HG02970 (cell line): Measurements from ENCODE around the gene CYBA.
A peak's percentile ranks its signal among the peaks of the same experiment; 100 is the strongest.

Experiments
- ATAC-seq: cut with Tn5 transposase; IDR thresholded peaks from one replicate; pipeline ENCODE4 v1.9.1; 2021; ENCODE audit warnings: mild to moderate bottlenecking, moderate library complexity, moderate number of reproducible peaks; ENCODE audit not compliant: unreplicated experiment, low FRiP score

Gene CYBA

DNA sequence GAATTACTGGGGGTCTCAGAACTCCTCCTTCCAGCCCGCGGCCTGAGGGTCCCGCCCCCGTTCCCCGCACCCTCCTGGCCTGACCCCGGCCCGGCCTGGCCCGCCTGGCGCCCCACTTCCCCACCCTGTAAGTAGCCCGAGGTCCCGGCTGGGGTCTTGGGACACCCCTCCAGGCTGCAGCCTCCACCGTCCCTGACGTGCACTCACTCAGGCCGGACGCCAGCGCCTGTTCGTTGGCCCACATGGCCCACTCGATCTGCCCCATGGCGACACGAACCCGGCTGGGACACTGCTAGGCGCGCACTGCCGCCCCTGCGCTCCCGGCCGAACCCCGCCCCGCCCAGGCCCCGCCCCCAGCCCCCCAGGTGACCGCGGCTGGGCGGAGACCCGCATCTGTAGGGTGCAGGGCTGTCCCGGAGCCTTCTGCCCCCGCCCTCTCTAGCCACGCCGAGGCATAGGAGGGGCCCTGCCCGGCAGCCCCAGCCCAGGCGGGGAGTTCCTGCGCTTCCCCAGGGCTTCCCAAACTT, at the start of gene CYBA:
Gene CYBA, minus strand, starts transcription at position 305 of the 527 bp plus-strand sequence. Its CDS starts 40 bp downstream, at position 265.
- ATAC-seq = peak; percentile 53

DNA sequence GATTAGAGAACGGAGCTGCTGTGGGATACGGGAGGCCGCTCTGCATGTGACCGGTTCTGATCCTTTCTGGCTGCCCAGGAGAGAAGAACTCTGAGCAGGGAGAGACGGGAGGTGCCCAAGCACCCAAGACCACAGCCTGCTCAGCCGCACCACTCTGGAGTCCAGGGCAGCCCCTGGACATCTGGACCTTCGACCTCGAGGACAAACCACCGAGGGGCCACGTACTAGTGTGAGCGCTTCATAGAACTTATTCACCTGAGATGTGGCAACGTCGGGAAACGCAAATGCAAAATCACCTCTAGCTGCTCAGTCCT, 49.4 kb upstream of the CYBA start:
- ATAC-seq = no peak

DNA sequence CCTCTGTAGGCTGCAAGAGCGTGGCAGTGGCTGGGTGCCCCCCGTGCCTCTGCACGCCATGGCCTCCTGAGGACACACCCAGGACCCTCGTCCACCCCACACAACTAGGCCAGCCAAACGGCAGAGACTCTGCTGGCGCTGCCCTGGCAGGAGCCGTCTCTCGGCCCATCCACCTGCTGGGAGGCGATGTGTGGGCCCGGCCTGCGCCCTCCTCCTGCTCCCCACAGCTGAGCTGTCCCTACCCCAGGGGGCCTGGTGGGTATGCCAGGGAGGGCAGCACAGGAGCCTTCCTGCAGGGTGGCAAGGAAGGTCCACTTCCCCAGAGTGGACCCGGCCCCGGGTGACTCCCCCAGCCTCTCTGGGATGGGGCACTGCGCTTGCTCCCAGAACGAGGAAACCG, 48.3 kb upstream of the CYBA start:
- no peak for ATAC-seq

DNA sequence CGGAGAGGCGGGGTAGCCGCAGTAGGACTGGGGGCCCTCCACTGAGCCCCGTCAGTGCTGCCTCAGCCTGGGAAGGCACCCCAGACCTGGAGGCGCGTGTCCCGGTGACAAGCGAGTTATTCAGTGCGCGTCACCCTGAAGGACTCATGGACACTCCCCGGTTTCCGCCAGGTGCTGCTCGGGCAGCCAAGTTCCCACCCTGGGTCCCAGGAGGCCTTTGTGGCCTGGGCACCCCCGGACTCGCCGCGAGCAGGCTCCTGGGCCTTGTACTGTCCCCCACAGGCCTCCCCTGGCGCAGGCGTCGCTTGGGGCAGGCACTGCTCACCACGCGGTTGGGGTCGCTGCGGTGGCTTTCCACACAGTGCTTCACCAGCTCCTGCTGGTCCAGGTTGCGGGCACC, 47.8 kb upstream of the CYBA start:
- ATAC-seq = no peak

DNA sequence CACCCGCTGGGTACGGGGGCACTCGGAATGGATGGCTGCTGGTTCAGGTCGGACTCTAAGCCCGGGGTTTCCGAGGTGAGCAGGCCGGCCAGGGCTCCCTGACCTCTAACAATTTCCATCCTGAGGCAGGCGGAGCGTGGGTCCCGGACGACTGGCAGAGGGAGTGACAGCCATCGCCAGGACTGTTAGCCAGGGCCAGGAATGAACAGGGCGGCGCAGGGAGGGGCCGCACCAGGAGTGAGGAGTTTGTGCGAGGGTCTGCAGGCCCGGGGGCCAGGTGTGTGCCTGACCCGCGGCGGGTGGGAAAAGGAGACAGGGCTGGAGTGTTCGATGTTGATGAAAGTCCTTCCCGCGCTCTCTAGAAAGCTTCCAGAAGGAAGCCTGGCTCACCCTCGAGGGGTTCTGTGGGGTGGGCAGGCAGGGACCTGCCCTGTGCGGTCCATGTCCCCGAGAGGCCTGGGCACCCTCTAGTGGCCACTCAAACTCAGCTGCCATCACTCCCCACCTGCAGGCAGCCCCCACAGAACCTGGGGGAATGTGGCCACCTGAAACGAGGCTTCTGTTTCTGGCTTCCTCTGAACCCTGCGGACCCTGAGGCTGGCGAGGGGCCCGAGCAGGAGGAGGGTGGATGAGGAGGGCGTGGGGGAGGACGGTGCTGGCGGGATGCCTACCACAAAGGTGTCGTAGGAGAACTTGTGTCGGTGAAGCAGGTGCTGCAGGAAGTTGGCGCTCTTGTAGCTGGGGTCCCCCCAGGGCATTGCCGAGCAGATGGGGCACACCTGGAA, 47.2 kb upstream of the CYBA start:
- no peak for ATAC-seq

DNA sequence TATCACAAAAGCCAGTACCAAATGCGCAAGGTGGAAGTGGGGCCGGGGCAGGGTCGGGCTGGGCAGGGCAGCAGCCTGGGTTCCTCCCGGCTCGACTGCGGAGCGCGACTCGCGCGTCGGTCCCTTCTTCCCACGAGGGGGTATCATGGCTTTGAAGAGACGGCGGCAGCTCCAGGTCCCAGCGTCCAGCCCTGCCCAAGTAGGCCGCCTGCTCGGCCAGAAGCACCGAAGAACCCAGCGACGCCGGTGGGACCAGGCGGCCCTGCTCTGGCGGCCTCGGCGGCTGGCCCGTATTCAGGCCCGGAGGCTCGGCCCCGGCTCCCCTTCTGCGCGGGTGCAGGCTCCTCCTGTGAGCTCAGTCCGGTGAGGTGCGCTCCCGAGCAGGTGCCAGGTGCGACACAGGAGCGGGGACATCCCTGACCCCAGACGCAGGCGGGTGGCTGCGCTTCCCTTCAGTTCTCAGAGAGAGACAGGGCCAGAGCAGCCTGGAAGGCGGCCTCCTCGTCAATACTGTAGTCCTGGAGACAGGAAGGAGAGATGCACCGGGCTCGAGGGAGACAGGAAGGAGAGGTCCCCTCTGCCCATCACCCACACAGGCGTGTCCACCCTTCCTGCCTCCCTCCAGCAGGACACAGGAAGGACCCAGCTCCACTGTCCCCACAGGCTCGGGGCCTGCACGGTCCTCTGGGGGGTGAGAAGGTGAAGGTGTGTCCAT, 46.4 kb upstream of the CYBA start:
- ATAC-seq = no peak

DNA sequence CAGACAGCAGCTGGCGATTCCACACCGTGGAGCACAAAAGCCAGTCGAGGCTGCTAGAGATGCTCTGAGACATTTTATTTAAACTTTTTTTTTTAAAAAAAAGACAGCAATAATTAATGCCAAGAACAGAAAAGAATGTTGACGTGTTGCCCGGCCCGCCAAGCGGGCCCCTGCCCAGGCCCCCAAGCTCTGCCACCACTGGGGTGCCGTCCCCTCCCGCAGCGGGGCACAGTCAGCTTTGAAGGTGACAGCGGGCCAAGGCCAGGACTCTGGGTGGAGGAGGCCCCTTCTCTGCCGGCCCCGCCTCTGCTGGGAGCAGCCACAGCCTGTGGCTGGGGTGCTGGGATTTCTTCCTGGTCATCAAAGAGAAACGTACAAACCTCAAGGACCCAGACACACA, 45.6 kb upstream of the CYBA start:
- no peak for ATAC-seq

DNA sequence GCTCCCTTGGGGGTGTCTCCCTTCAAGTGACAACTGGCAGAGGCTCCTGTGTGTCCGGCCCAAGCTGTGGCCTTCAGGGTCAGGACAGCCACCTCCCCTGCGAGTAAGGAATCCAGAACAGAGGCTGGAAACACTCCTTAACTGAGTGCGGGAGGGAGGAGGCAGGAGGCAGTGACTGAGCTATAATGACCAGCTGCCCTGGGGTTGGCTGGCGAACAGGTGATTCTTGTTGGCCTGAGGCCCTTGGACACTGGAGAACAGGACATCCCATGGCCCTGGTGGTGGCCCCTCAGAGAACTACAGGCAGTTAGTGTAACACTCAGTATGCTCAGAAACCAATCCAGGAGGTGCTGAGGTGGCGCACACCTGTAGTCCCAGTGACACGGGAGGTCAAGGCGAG, 44.9 kb upstream of the CYBA start:
- ATAC-seq = no peak

DNA sequence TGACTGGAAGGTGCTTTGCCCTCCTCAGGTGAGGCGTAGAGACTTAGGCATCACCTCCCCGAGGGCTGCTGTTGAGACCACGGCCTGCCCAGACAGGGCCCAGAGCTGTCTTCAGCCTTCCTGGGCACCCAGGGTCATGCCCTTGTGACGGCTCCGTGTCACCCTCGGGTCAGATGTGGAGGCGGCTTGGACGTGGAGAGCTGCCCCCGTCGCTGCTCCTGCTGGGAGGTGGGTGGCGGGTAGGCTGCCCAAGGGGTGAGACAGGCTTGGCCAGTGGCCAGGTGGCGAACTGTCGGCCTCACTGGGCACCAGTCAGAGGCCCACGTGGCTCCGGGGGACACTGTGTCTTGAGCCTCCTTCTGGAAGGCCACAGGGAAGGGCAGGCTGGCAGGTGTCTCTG, 44.4 kb upstream of the CYBA start:
- ATAC-seq = no peak

DNA sequence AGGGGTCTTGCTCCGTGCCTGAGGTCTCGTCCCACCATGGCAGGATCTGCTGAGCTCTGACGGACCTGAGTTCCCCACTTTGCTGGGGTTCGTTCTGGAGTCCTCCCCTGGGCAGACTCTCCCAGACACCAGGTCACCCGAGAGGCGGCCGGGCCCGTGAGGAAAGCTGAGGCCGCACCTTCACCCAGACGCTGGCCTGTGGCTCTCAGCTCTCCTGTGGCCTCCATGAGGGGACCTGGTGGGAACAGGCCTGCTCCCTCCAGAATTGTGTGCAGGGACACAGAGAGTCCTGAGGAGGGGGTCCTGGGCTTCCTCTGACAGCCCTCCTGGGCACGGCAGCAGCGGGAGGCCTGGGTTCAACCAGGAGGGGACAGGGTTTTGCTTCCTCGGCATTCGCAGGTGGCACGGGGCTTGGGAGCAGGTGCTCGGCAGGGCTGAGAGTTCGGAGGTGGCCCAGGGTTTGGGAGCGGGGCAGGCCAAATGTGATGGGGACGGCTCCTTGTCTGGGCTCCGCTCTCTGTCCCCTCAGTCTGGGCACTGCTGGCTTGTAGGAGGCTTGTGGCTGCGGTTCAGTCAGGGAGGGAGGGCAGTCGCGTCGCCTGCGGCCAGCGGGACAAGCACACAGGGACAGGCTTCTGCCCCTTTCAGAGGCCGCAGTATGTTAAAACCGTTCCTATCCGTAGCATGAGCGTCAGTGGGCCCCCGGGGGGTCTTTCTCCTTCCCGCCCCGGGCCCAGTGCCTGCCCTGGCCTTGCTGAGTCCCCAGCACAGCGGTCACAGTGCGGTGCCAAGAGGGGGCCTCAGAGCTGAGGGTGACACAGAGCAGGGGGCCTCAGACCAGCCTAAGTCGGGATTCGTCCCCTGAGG, 43.6 kb upstream of the CYBA start:
- no peak for ATAC-seq

DNA sequence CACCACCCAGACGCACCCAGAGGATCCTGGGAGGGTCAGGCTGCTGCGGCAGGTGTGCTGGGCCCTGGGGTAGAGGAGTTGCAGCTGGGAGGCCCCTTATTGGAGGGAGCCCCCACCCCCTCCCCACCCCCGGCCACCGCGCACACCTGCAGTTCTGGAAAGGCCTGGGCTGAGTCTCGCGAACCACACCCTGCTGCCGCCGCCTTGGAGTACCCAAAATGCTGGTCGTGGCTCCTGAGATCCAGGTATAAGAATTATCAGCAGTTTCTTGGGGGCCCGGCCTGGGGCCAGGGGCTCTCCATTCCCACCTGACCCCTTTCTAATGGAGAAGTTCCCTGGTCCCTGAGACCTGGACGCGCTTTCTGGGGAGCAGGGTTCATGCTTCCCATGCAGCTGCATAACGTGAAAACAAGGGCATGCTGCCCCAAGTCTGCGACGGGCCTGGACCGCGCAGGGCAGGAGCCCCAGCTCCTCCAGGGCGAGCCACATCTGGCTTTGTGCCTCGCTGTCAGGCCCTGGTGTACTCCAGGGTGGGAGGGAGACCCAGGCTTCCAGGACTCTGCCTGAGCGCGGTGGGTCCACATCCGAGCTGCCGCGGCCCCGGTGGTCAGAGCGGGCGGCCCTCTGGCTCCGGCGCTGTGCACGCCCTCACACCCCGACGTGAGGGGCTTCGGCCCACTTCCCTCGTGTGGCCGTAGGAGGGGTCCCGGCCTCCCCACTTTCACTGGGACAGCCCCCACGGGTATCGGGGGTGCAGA, 42.7 kb upstream of the CYBA start:
- no peak for ATAC-seq

DNA sequence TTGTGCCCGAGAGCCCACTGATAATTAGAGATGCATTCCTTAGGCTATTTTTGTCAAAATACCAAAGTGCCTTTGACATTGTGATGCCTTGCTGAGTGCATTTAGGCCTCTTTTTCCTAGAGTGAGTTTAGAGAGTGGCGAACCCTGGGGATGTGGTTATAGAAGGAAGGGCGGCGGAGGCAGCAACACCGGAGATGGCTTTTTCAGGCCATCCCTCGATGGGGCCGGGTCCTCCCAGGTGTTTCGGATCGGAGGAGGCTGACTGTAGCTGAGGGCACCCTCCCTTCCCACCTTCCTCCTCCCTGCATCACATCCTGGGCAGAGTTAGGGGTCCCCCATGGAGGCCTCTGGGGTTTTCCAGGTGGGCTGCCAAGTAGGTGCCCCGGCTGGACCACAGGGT, 42.0 kb upstream of the CYBA start:
- no peak for ATAC-seq

DNA sequence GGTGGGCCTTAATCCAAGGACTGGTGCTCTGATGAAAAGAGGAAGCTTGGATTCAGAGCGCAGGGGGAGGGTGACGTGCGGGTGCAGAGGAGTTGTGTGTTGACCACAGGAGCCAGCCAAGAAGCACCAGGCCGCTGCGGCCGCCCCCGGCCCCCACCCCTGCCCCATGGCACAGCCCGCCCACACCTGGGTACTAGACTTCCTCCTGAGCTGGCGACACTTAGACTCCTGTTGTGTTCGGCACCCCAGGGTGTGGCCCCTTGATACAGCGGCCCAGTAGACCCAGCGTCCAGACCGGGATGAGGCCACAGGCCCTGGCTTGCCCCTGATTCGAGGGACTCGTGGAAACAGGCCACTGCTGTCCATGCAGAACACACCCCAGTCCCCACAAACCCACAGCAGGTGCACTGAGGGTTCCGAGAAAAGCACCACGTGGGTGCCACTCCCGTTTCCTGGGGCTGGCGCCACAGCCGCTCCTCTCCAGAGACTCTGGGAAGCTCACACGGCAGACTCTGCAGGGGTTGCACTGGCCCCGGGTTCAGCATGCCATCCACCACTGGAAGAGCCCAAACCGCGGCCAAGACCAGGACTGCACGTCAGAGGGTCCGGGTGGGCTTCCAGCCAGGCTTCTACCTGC, 41.2 kb upstream of the CYBA start:
- no peak for ATAC-seq

DNA sequence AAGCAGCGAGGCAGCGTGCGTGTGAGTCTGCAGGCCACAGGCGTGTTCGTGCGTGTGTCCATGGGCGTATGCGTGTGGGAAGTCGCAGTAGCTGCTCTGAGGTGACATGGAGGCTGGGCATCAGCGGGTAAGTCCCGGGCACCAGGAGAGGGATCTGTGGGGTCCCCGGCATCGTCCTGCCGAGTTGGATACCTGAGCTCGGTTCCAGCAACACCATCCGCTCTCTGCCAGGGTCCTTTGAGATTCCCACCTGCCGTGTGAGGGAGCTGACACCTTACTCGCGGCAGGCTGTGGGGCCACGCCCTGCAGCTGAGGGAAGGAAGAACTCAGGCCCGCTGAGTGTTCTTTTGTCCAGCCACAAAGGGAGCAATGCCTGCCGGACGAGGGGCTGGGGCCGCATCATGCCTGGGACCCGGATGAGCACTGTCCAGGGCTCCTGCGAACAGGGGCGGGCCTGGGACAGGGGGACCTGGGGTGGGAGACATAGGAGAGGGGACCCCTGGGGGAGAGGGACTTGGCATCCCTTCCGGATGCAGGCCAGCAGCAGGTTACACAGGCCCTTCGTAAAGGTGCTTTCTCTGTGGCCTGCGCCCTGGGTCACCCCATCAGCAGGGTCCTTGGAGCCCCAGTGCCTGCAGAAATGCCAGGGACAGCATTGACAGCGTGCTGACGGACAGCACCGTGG, 40.4 kb upstream of the CYBA start:
- no peak for ATAC-seq

DNA sequence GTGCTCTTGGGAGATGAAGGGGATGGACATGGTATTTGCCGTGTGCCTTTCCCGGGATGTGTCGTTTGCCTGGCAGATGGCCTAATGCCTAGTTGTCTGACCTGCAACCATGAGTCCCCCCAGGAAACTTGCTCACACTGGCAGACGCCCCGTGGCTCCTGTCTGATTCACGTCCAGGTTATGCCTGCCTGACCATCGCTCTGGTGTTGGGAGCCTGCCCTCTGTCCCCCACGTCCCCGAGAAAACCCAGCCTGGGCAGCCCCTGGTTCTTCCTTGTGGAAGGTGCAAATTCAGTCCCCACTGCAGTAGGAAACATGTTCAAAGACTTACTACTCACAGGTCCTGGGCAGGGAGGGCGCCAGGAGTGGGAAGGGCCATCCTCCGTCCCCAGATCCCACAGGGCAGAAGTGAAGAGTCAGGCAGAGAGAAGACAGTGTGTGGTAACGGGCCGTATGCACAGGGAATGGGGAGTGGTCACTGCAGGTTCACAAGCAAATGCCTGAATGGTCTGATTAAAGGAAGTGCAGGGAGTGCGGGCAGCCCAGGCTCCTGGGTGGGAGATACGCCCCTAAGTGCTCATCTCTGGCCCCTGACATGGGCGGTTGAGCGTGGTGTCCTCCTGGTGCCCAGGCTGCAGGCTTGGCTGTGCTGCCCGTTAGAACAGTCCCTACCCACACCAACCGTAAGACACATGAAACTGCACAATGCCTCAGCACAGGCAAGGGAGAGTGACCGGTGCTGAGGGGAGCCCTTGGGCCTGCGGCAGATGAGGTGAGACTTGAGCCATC, 39.7 kb upstream of the CYBA start:
- ATAC-seq = no peak

DNA sequence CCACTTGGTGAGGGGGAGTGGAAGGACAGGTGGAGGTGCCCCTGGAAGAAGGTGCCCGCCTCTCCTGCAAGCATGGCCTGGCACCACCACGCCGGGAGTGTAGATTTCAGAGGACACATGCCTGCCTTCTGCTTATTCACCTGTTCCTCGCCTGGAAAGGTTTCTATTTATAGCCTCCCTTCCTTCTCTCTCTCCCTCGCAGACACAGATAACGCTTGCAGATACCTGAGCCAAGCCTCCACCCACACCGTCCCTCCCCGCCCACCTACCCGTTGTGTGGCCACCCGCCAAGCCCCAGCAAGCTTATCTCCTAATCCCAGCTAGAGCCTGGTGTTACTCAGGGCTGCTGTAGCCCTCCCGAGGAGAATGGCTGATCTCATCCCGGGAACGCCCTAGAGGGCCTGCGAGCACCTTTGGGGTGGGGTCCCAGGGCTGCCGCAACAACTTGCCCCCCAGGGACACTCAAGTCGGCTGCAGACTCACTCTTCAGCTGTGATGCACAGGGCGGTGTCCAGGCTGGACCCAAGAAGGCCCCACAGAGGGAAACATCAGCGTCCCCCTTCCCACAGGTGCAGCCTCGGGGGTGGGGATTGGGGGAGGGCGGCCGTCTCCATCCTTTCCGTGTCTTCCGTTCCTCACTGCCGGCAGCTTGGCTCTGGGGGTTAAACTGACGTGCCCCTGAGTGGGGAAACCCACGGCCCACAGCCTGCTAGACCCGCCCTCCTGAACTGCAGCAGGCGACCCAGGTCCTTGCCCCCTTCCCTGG, 37.3 kb upstream of the CYBA start:
- no peak for ATAC-seq

DNA sequence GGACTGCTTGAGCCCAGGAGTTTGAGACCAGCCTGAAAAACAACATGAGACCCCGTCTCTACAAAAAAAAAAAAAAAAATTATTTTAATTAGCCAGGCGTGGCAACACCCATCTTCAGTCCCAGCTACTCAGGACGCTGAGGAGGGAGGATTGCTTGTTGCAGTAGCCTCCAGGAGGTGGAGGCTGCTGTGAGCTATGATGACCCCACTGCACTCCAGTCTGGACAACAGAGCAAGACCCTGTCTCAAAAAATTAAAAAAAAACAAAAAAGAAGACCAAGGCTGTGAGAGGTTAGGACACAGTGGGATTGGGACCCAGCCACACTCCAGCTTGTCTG, 36.8 kb upstream of the CYBA start:
- no peak for ATAC-seq

DNA sequence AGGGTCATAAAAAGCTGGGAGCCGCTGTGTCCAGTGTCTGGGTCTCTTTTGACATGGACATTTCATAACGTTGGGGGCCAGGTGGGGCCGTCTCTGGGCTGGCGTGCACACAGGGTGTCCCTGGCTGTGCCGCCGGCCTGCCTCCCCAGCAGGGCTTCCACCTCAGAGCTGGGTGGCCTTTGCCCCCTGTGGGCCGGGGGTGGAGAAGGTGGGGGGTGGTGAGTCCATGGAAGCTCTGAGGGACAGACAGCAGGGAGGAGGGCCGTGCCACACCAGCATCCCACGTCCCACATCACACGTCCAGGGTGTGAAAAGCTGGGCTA, 36.4 kb upstream of the CYBA start:
- no peak for ATAC-seq
